Psoas muscle (tissue), 8 donors: ENCODE data around the gene PPARG. TPM values are rescaled to one million over a fixed set of nuclear protein-coding genes. Genes with fewer than 3 reads are reported as not detected.

Source experiments
- ATAC-seq, 4 donors: fragments of 200-7000 bp; cut with Tn5 transposase; one replicate each; pipeline ENCODE4 v1.9.1; 2020; ENCODE audit warnings: moderate library complexity in 3 of 4, mild to moderate bottlenecking in 2 of 4
- DNase-seq, 2 donors: peaks; one replicate each; pipeline ENCODE4 v3.0.0-alpha.2; 2020
- H3K27ac ChIP-seq: fragments of 200-600 bp; one replicate; pipeline ENCODE4 v1.8.0; 2022
- H3K27me3 ChIP-seq, 3 donors: fragments of 200-600 bp in 1 of 3; one replicate each; pipeline versions ENCODE4 v1.6.1 to v1.8.0; 2013 to 2022; ENCODE audit warnings: low read length in 2 of 3, mild to moderate bottlenecking in 2 of 3, moderate library complexity in 1 of 3; ENCODE audit not compliant: insufficient read depth in 3 of 3
- H3K36me3 ChIP-seq, 2 donors: fragments of 200-600 bp in 1 of 2; one replicate each; pipeline versions ENCODE4 v1.6.1 to v1.8.0; 2013 to 2022; ENCODE audit warnings: low read depth in 1 of 2, mild to moderate bottlenecking in 1 of 2, moderate library complexity in 1 of 2; ENCODE audit not compliant: insufficient read depth in 1 of 2
- H3K4me1 ChIP-seq: fragments of 200-600 bp; one replicate; pipeline ENCODE4 v1.8.0; 2022
- H3K4me3 ChIP-seq: fragments of 200-600 bp; one replicate; pipeline ENCODE4 v1.8.0; 2022; ENCODE audit warnings: mild to moderate bottlenecking
- H3K9me3 ChIP-seq: fragments of 200-600 bp; one replicate; pipeline ENCODE4 v1.8.0; 2022
- WGBS, 3 donors: extraction: QIAGEN DNeasy Blood & Tissue Kit; methylation state at CpG; one replicate each; pipeline versions ENCODE4 v1.1.6 to v1.1.7; 2013; 5-methylcytosine and 5-hydroxymethylcytosine counted together
- intact Hi-C, 2 donors: fragments of 100-400 bp; cut with DNase I; formaldehyde crosslinking; loops; one replicate each; pipeline versions ENCODE4 v1.11.0 to v1.14.2; 2022
- polyA plus RNA-seq, 3 donors: library from polyadenylated mRNA; stranded (reverse); fragments of 200-250 nt; gene quantifications; one replicate each; pipeline ENCODE4 v1.2.3, GENCODE V29; 2013
- total RNA-seq, 4 donors: library from RNA; stranded (reverse); fragmentation: NEBNext Ultra II Directional in 2 of 4; extraction: Animal tissue kit (Norgen Biotek cat#: 25700) in 2 of 4; gene quantifications; one replicate each; pipeline versions ENCODE4 v1.2.1 to v1.2.4, GENCODE V29; 2021 to 2023
- TF ChIP-seq, protein P1 (sequence below): fragments of 200-600 bp; IDR thresholded peaks from one replicate; pipeline ENCODE4 v1.8.0; 2022; ENCODE audit warnings: antibody characterized with exemption
- donor health status: healthy with polysubstance abuse.
- donor health status: DM: no; HTN: no; CAD: no; lungs with moderate emphysema.
- donor health status: Bipolar disorder and iron deficiency.
- donor health status: healthy.
- donor health status: DM: yes; HTN: yes; CAD: no.
- donor health status: DM: no; HTN: no; CAD: no.
- donor health status: DM: no; HTN: no; CAD: no.
- donor health status: DM: yes; HTN: yes; CAD: no.

PPARG gene
- total and polyA plus RNA-seq, 7 donors = 3.1 to 6.8 (median 4.3) TPM

- Histone ChIP-seq H3K4me3 (no peak overlapping the region), H3K27me3 (peaks cover 0 to 3% (median 0%) of the 10 kb centered on the region in 3 donors), H3K9me3 (no peaks in the 10 kb centered on the region), H3K4me1 (no peaks in the 10 kb centered on the region), H3K27ac (no peak overlapping the region), H3K36me3 (no peaks in the 10 kb centered on the region)
- intact Hi-C loops = no loop called here
- WGBS, 3 donors = 71 to 78% (median 77%) methylated on average over 3 of the region's 3 CpGs
- DNase-seq (no peak), ATAC-seq (no peak)
- TF ChIP-seq, protein P1, sequence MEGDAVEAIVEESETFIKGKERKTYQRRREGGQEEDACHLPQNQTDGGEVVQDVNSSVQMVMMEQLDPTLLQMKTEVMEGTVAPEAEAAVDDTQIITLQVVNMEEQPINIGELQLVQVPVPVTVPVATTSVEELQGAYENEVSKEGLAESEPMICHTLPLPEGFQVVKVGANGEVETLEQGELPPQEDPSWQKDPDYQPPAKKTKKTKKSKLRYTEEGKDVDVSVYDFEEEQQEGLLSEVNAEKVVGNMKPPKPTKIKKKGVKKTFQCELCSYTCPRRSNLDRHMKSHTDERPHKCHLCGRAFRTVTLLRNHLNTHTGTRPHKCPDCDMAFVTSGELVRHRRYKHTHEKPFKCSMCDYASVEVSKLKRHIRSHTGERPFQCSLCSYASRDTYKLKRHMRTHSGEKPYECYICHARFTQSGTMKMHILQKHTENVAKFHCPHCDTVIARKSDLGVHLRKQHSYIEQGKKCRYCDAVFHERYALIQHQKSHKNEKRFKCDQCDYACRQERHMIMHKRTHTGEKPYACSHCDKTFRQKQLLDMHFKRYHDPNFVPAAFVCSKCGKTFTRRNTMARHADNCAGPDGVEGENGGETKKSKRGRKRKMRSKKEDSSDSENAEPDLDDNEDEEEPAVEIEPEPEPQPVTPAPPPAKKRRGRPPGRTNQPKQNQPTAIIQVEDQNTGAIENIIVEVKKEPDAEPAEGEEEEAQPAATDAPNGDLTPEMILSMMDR = no peak
Measured at GRCh38 chr3:12408984-12409683, 120.3 kb downstream of the PPARG start.

GRCh38 chr3:12409684-12410596, 121.1 kb downstream of the PPARG start:
- Histone ChIP-seq H3K27me3 (peaks cover 0 to 3% (median 0%) of the 10 kb centered on the region in 3 donors), H3K36me3 (no peaks in the 10 kb centered on the region), H3K4me1 (no peaks in the 10 kb centered on the region), H3K9me3 (no peaks in the 10 kb centered on the region), H3K27ac (no peak overlapping the region), H3K4me3 (no peak overlapping the region)
- TF ChIP-seq, protein P1 = no peak
- intact Hi-C loops = no loop called here
- no peak for ATAC-seq
- WGBS, 3 donors = 89 to 91% (median 91%) methylated on average over 11 of the region's 11 CpGs
- no peak for DNase-seq

DNA sequence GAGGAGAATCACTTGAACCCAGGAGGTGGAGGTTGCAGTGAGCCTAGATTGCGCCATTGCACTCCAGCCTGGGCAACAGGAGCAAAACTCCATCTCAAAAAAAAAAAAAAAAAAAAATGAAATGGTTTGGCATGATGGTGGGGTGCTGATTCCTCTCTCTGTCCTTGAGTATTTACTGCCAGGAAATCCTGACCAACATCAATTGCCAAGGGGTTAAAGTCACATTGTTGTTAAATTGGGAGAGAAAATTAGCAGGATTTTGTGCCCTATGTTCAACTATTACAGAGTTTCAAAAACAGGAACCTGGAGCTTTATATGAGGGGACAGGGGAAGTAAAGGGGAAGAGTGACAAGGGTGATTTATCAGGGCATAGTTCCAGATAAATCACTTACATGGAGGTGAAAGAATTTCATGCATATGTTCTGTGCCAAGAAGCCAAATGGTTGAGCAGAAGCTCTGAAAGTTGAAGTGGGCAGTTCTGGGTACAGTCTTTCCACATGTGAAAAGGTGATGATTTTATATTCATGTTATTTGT, 124.9 kb downstream of the PPARG start:
- DNase-seq = no peak
- TF ChIP-seq, protein P1 = no peak
- H3K27me3 ChIP-seq = peaks cover 0 to 3% (median 0%) of the 10 kb centered on the region in 3 donors
- no peak overlapping the region for H3K27ac ChIP-seq
- no peaks in the 10 kb centered on the region for H3K36me3 ChIP-seq
- H3K4me1 ChIP-seq = no peaks in the 10 kb centered on the region
- 84 to 100% (median 86%) methylated on average over 1 of the region's 1 CpG for WGBS, 3 donors
- intact Hi-C loops = no loop called here
- no peaks in the 10 kb centered on the region for H3K9me3 ChIP-seq
- ATAC-seq = no peak
- no peak overlapping the region for H3K4me3 ChIP-seq

DNA sequence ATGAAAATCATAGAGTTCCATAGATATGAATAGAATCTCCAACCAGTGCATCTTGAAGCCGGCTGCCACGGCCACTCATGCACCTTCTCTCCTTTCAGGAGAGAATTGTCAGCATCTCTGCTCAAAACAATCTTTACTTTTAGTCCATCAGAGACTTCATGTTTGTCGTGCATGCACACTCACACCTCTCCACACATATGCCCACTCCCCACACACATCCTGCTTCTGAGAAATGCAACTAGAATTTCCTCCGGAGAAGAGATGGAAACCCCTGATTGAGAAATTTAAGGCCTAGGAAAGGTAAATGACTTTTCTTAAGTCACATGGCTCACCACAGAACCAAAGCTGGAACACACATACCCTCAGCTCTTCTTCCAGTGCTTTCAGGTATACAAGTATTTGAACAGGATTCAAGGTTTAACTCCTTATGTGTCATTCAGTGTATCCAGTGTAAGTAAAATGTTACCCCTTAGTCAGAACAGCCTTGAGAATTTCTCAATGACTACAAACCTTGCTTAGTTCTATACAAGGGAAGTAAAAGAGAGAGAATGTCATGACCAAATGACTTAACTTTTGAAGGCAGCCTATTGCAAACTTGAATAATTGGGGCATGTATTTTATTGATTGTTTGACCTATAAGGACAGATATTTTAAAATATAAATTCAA, 126.3 kb downstream of the PPARG start:
- intact Hi-C loops = loop anchor here in 1 of 2 donors (5.0 kb wide), 1 partner anchor 52 kb away; no protein-coding TSS in a partner anchor
- Histone ChIP-seq H3K9me3 (no peaks in the 10 kb centered on the region), H3K27ac (no peak overlapping the region), H3K36me3 (no peaks in the 10 kb centered on the region), H3K4me1 (no peaks in the 10 kb centered on the region), H3K4me3 (no peak overlapping the region), H3K27me3 (peaks cover 0 to 3% (median 0%) of the 10 kb centered on the region in 3 donors)
- ATAC-seq (no peak), DNase-seq (no peak)
- 80 to 84% (median 81%) methylated on average over 4 of the region's 4 CpGs for WGBS, 3 donors
- TF ChIP-seq, protein P1 = no peak
